GM18868 (cell line): ENCODE data around the gene VWA8.
A peak's percentile ranks its signal among the peaks of the same experiment; 100 is the strongest.
"Not testable (repeated sequence)": the region's sequence is repeated elsewhere in the genome, so short reads cannot be mapped to it uniquely, and the experiment has no call there.

Experiments
- ATAC-seq: cut with Tn5 transposase; IDR thresholded peaks from one replicate; pipeline ENCODE4 v1.9.1; 2021; ENCODE audit warnings: mild to moderate bottlenecking, moderate library complexity; ENCODE audit not compliant: unreplicated experiment

The VWA8 gene

GRCh38 chr13:41928323-41928722, 32.6 kb downstream of the VWA8 start:
- no peak for ATAC-seq

GRCh38 chr13:41925014-41925413, 35.9 kb downstream of the VWA8 start:
- ATAC-seq = no peak

GRCh38 chr13:41922894-41923293, 38.0 kb downstream of the VWA8 start:
- not testable (repeated sequence) for ATAC-seq

GRCh38 chr13:41919741-41920487, 41.0 kb downstream of the VWA8 start:
- ATAC-seq = no peak

GRCh38 chr13:41919031-41919740, 41.7 kb downstream of the VWA8 start:
- no peak for ATAC-seq

GRCh38 chr13:41917641-41918040, 43.3 kb downstream of the VWA8 start:
- ATAC-seq = no peak

GRCh38 chr13:41916173-41916954, 44.5 kb downstream of the VWA8 start:
- peak; percentile 91 for ATAC-seq

GRCh38 chr13:41915081-41915480, 45.8 kb downstream of the VWA8 start:
- no peak for ATAC-seq

- no peak for ATAC-seq
Measured at GRCh38 chr13:41914552-41914951, 46.4 kb downstream of the VWA8 start.

- ATAC-seq = no peak
Measured at GRCh38 chr13:41909506-41909905, 51.4 kb downstream of the VWA8 start.

- ATAC-seq = peak; percentile 97
Measured at GRCh38 chr13:41905600-41906254, 55.2 kb downstream of the VWA8 start.

GRCh38 chr13:41900918-41901317, 60.0 kb downstream of the VWA8 start:
- ATAC-seq = no peak

- not testable (repeated sequence) for ATAC-seq
Measured at GRCh38 chr13:41898411-41898810, 62.5 kb downstream of the VWA8 start.

- no peak for ATAC-seq
Measured at GRCh38 chr13:41897126-41897525, 63.8 kb downstream of the VWA8 start.

GRCh38 chr13:41895478-41895877, 65.4 kb downstream of the VWA8 start:
- ATAC-seq = no peak

GRCh38 chr13:41891119-41891518, 69.8 kb downstream of the VWA8 start:
- ATAC-seq = no peak

- ATAC-seq = no peak
Measured at GRCh38 chr13:41883147-41883546, 77.8 kb downstream of the VWA8 start.

- ATAC-seq = not testable (repeated sequence)
Measured at GRCh38 chr13:41881890-41882289, 79.0 kb downstream of the VWA8 start.

- no peak for ATAC-seq
Measured at GRCh38 chr13:41880966-41881365, 79.9 kb downstream of the VWA8 start.

GRCh38 chr13:41864658-41865057, 96.3 kb downstream of the VWA8 start:
- ATAC-seq = no peak

- ATAC-seq = not testable (repeated sequence)
Measured at GRCh38 chr13:41862659-41863058, 98.2 kb downstream of the VWA8 start.
